ENCODE results near the gene FRMD4A.

Gene FRMD4A

GRCh38 chr10:14340051-14340744 is 9.5 kb upstream of the FRMD4A start:
- no peak for DNase-seq

GRCh38 chr10:14336736-14337135 is 6.0 kb upstream of the FRMD4A start:
- DNase-seq: no peak

DNA sequence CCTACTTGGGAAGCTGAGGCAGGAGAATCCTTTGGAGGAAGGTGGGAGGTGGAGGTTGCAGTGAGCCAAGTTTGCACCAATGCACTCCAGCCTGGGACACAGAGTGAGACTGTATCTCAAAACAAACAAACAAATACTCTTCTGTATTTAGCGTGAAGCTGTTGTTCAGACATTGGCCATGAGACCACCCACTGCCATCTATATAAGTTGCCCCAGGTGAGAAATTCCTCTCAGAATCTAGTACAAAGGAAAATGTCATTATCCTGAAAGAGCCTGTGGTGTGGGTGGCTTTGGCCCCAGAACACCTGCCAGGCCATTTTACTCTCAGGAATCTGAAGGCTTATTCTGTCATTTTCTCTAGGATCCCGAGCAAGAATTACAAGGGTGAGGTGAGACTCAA is 4.0 kb upstream of the FRMD4A start:
- DNase-seq: no peak

DNA sequence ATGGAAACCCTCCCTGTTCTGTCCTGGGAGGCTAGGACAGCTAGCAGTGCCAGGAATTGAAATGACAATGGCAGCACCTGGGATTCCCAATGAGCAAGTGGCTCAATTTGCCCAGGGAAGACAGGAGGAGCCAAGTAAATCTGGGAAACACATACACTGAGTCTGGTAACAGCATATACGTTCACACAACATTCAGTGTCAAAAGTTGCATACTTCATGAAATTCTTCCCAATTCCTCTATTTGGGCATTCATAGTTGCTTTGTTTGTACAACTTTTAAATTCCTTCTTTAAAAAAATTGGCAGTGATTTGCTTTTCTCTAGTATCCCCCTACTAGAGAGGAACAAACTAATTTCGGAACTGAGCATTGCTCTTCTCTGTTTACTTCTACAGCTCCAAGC is 2.9 kb upstream of the FRMD4A start:
- no peak for DNase-seq

GRCh38 chr10:14332903-14333302 is 2.2 kb upstream of the FRMD4A start:
- no peak for DNase-seq

- DNase-seq: peak; percentile 66
These were observed 964 bp downstream of the FRMD4A start for GRCh38 chr10:14329746-14330173.

DNA sequence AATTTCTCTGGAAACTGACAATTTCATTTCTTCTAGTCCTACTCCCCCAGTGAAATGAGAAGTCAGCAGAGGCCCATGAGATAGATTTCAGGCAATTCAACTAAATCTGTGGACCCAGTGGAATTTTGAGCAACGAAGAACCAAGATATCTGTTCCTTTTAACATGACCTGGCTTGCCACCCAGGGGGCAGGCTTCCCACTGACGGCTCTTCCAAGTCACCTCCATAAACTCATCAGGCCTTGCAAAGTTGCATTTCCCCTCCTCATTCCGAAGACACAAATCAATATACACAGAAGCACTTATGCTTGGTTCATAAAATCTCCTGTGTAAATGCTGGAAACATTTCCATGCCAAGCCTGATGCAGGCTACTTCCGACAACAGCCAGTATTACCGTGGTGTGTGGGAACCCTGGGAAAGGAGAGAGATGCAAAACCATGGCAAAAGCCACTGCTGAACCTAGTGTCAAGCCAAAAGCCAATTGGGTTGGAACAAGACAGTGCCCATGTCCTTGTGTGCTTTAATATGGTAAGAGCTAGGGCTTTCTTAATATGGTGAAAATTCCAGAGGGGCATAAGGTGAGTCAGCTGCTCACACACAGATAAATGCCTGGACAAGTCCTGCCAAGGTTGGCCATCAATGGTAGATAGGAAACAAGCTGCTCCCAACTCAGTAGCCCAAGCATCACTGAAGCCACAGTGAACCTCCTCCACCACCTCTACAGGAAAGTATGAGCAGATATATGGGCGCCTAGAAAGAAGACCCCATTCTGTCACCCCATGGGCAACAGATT is 1.6 kb downstream of the FRMD4A start:
- peak; percentile 28 for DNase-seq

- no peak for DNase-seq
These were observed 3.2 kb downstream of the FRMD4A start for GRCh38 chr10:14327527-14327926.

- no peak for DNase-seq
These were observed 4.1 kb downstream of the FRMD4A start for GRCh38 chr10:14326581-14326980.

- peak; percentile 45 for DNase-seq
These were observed 5.3 kb downstream of the FRMD4A start for GRCh38 chr10:14325325-14325955.

DNA sequence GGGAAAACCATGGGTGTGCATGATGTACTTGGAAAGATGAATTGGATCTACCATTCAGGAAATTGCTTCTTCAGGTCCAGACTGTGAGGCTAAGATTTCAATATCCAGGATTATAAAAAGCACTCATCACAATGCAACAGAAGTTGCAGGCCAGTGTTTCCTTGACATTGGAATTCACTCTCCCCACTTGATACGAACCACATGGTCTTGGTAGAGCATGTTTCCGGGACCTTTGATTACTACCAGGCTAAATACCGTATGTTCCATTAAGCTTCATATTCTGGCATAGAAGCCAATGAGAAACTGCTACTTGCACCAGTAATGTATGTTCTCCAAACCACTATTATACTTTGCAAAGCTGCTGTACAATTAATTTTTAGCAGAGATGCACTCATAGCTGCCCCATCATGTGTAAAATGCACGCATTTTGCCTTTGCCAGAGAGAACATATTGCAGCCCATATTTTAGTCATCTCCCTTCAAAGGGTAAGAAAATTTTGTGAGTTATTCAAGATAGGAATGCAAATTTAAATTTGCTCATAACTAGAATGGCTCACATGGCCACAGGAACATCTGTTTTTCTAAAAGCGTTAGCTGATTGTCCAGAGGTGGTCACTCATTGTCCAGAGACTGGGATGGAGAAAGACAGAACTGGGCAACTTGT is 8.1 kb downstream of the FRMD4A start:
- peak; percentile 12 for DNase-seq

DNA sequence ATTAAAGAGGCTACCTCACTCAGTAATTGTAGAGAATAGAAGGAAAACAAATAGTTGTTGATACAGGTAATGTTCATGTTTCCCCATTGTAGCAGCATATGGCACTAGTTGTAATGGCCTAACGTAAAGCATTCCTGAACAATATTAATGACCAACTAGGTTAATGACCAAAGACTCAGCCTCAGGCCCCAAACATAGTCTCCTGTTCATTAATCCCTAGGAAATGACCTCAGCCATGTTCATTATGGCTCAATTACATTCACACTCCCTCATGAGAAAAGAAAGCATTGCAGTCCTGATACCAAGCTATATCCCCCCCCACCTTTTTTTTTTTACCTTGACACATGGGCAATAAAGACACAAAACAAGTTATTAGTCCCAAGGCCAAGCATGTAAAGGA is 12.7 kb downstream of the FRMD4A start:
- no peak for DNase-seq

- no peak for DNase-seq
These were observed 18.7 kb downstream of the FRMD4A start for GRCh38 chr10:14312014-14312413.

GRCh38 chr10:14311206-14311957 is 19.3 kb downstream of the FRMD4A start:
- DNase-seq: no peak

GRCh38 chr10:14309593-14309992 is 21.1 kb downstream of the FRMD4A start:
- DNase-seq: no peak

DNA sequence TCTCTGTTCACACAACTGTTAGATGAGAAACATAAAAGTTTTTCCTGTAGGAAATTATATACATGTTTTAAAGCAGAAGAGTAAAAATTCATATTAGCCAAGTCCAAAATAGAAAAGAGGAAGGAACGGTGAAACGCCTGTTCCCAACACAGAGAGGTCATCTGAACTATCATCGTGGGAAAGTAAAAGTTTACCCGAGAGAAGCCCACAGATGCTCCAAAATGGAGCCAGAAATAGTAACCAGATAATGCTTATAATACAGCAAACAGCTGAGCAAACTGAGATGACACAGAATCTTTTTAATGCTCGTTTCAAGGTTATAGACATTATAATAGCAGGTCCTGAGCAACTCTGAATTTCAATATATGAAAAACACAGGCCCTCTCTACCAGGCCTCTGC is 24.5 kb downstream of the FRMD4A start:
- no peak for DNase-seq

DNA sequence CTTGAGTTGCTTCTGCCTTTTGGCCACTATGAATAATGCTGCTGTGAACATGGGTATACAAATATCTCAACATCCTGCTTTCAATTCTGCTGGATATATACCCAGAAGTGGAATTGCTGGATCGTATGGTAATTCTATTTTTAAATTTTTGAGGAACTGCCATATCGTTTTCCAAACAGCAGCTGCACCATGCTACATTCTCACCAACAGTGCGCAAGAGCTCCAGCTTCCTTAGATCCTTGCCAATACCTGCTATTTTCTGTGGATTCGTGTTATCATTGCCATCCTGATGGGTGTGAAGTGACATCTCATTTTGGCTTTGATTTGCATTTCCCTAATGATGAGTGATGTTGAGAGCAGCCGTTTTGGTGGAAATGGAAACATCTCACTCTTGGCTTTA is 26.7 kb downstream of the FRMD4A start:
- DNase-seq: no peak

DNA sequence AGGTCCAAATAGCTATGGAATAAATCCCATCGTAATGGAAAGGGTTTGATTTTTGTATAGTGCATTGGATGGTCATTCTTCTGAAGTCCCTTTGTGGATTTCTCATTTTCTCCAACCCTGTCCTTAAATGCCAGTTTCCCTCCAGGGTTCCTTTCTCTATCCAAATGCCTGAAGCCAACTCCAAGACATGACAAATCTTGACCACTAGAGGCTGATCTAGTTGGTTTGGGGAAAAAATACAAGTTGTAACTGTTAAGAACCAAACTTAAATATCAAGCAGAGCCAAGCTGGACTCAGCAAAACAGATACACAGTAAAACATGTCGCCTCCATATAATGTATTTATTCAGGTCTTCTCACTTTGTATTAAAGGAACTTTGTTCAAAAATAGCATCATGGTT is 28.7 kb downstream of the FRMD4A start:
- DNase-seq: no peak

DNA sequence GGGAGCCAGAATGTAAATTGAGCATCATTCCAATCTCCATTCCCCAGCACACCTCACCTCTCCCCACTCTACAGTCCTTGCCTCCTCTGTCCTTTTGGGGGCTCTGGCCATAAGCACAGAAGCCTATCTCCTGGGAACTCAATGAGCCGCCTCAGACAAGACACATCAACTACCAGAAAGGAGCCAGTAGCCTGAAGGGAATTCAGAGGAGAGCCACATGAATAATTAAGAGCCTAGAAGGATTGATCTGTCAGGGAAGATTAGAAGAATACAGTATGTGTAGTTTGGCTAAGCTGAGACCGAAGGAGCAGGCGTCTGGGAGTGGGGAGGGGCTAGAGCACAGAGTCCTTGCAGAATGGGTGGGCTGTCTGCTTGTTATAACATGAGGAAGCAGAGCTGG is 31.2 kb downstream of the FRMD4A start:
- DNase-seq: peak; percentile 84

- no peak for DNase-seq
These were observed 34.5 kb downstream of the FRMD4A start for GRCh38 chr10:14296065-14296709.

GRCh38 chr10:14294347-14295059 is 36.2 kb downstream of the FRMD4A start:
- peak; percentile 48 for DNase-seq
